Activated CD4-positive, alpha-beta T cell treated with anti-CD3 and anti-CD28 coated beads for 1 hour (primary cell): Measurements from ENCODE around the gene ATN1.
A peak's percentile ranks its signal among the peaks of the same experiment; 100 is the strongest.

Source experiments
- DNase-seq: peaks from one replicate; pipeline ENCODE4 v3.0.0-alpha.2; 2020

The ATN1 gene

GRCh38 chr12:6944381-6945186 is 16.8 kb downstream of the ATN1 start:
- DNase-seq = peak; percentile 80

- no peak for DNase-seq
These were observed 17.9 kb downstream of the ATN1 start for GRCh38 chr12:6945613-6946012.

GRCh38 chr12:6946033-6946919 is 18.5 kb downstream of the ATN1 start:
- no peak for DNase-seq

- no peak for DNase-seq
These were observed 19.2 kb downstream of the ATN1 start for GRCh38 chr12:6946920-6947374.

GRCh38 chr12:6947615-6948014 is 19.9 kb downstream of the ATN1 start:
- no peak for DNase-seq

- DNase-seq = no peak
These were observed 21.3 kb downstream of the ATN1 start for GRCh38 chr12:6948873-6949594.

- no peak for DNase-seq
These were observed 22.6 kb downstream of the ATN1 start for GRCh38 chr12:6950401-6950801.

GRCh38 chr12:6950811-6951540 is 23.2 kb downstream of the ATN1 start, which contains the start of gene PTPN6:
TSS of gene PTPN6 (plus strand) at chr12:6951356. CDS start at chr12:6951513, 157 bp downstream.
- no peak for DNase-seq

GRCh38 chr12:6951551-6952120 is 23.9 kb downstream of the ATN1 start:
- DNase-seq = no peak

GRCh38 chr12:6952121-6952862 is 24.5 kb downstream of the ATN1 start:
- no peak for DNase-seq

GRCh38 chr12:6952863-6953441 is 25.2 kb downstream of the ATN1 start:
- no peak for DNase-seq

- peak; percentile 77 for DNase-seq
These were observed 25.9 kb downstream of the ATN1 start for GRCh38 chr12:6953442-6954315.

- DNase-seq = no peak
These were observed 26.8 kb downstream of the ATN1 start for GRCh38 chr12:6954316-6955107.

- DNase-seq = no peak
These were observed 27.6 kb downstream of the ATN1 start for GRCh38 chr12:6955108-6956020.

GRCh38 chr12:6956021-6956727 is 28.4 kb downstream of the ATN1 start:
- no peak for DNase-seq

- DNase-seq = no peak
These were observed 29.5 kb downstream of the ATN1 start for GRCh38 chr12:6957151-6957701.
